GM20431 (cell line): ENCODE data around the gene GDF2.

Experiments
- in situ Hi-C: fragments of 300-500 bp; cut with MseI, MboI; formaldehyde crosslinking; loops from one replicate; pipeline ENCODE4 v1.15.0; 2020; ENCODE audit warnings: low sequenced_read_pairs; ENCODE audit not compliant: unreplicated experiment

Gene GDF2

GRCh38 chr10:47290338-47290737, 31.9 kb upstream of the GDF2 start:
- in situ Hi-C loops = no loop called here

DNA sequence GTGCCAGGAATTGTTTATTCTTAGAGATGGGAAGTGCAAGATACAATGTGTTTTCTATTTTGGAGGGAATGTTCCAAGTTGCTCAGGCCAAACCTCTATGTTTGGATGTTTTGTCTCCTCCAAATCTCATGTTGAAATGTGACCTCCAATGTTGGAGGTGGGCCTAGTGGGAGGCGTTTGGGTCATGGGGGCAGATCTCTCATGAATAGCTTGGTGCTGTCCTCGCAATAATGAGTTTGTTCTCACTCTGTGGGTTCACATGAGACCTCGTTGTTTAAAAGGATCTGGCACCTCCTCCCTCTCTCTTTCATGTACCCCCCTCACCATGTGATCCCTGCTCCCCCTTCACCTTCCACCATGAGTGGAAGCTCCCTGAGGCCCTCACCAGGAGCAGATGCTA, 30.6 kb upstream of the GDF2 start:
- in situ Hi-C loops = no loop called here

- in situ Hi-C loops = no loop called here
These were observed 28.2 kb upstream of the GDF2 start for GRCh38 chr10:47294057-47294456.

DNA sequence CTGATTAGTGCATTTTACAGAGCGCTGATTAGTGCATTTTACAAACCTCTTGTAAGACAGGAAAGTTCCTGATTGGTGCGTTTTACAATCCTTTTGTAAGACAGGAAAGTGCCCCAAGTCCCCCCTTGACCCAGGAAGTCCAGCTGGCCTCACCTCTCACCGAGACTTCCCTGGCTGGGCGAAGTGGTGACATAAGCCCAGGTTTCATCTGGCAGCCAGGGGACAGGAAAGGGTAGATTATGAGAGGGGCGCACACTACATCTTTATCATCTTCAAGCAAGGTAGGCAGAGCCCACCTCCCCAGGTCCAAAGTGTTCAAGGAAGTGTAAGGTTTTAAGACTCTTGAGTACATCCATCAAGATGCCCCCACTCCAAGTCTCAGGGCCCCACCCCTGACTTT, 27.8 kb upstream of the GDF2 start:
- in situ Hi-C loops = no loop called here

DNA sequence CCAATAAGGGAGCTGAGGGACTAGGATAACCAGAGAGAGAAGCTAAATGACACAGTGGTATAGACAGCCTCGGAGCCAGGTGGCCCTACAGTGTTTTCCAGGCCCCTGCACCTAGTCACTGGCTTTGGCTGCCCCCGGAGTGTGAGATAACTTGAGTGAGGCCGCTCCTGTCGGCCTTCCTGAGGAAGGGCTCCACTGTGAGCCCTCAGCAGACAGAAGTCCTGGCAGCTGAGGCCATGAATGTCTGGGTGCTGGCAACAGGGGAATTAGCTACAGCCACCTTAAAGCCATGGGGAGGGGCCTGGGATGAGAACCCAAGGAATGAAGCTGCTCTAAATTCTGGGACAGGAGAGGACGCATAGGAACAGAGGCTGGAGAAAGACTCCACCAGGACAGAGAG, 26.8 kb upstream of the GDF2 start:
- in situ Hi-C loops = no loop called here

GRCh38 chr10:47296156-47296894, 25.9 kb upstream of the GDF2 start:
- in situ Hi-C loops = no loop called here

DNA sequence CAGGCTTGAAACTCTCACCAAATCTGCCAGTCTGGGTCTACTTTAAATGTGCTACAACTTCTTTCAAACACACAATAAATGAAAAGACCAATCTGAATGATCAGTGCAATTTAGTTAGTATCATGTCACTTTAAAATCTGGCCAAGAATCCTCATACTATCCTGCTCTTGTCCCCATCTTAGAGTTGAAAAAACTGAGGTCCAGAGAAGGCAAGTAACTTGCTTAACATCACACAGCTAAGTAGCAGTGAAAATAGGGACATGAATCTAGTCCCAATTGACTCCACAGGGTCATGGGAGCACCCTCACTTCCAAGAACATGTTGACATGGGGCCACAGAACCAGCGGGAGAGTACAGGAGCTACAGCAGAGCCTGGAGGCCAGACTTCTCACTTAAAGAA, 25.3 kb upstream of the GDF2 start:
- in situ Hi-C loops = no loop called here

GRCh38 chr10:47297866-47298540, 24.3 kb upstream of the GDF2 start:
- in situ Hi-C loops = no loop called here

DNA sequence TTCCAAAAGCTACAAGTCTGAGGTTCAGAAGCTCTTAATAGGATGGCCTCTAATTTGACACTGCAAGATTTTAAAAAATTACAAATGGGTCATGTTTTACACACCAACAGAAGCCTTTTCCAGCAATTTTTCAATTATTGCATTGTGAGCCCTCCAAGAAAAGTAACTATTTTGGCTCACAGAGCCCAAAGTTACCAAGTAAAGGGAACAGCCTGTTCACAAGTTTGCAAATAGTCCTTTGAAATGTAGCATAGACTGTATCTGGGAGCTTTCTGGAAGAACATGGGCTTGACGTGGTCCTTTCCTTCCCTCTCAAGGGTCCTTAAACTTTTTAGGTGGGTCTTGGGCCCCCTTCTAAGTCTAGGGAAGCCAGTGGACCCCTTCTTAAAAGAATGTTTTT, 23.5 kb upstream of the GDF2 start:
- in situ Hi-C loops = no loop called here

- in situ Hi-C loops = loop anchor here (10.0 kb wide), 1 partner anchor 265 kb away; no protein-coding TSS in a partner anchor
These were observed 22.4 kb upstream of the GDF2 start, which contains the start of gene GDF10 for GRCh38 chr10:47299611-47300428. TSS of gene GDF10 (plus strand) at chr10:47300197. CDS start at chr10:47300652, 455 bp downstream.

GRCh38 chr10:47300429-47300931, 21.8 kb upstream of the GDF2 start:
- in situ Hi-C loops = loop anchor here (10.0 kb wide), 1 partner anchor 266 kb away; no protein-coding TSS in a partner anchor

GRCh38 chr10:47301833-47302232, 20.4 kb upstream of the GDF2 start:
- in situ Hi-C loops = loop anchor here (10.0 kb wide), 1 partner anchor 267 kb away; no protein-coding TSS in a partner anchor

GRCh38 chr10:47303105-47303504, 19.1 kb upstream of the GDF2 start:
- in situ Hi-C loops = loop anchor here (10.0 kb wide), 1 partner anchor 268 kb away; no protein-coding TSS in a partner anchor

DNA sequence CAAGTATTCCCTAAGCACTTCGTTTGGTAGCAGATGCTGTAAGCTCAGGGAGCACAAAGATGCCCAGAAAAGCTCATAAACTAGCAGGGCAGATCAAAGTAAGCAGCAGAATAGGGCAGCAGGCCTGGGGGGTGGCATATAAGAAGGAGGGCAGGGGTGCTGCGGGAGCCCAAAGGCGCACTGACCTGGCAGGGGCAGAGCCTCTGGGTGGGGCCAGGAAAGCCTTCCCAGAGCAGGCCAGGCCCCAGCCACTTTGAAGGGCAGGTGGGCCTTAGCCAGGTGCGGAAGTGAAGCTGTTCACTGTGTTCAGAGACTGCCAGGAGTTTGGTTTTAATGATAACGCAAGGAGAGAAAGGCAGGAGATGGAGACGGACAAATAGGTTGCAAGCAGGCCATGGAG, 18.4 kb upstream of the GDF2 start:
- in situ Hi-C loops = loop anchor here (10.0 kb wide), 1 partner anchor 269 kb away; no protein-coding TSS in a partner anchor

- in situ Hi-C loops = loop anchor here (10.0 kb wide), 1 partner anchor 271 kb away; no protein-coding TSS in a partner anchor
These were observed 16.7 kb upstream of the GDF2 start for GRCh38 chr10:47305566-47305965.

DNA sequence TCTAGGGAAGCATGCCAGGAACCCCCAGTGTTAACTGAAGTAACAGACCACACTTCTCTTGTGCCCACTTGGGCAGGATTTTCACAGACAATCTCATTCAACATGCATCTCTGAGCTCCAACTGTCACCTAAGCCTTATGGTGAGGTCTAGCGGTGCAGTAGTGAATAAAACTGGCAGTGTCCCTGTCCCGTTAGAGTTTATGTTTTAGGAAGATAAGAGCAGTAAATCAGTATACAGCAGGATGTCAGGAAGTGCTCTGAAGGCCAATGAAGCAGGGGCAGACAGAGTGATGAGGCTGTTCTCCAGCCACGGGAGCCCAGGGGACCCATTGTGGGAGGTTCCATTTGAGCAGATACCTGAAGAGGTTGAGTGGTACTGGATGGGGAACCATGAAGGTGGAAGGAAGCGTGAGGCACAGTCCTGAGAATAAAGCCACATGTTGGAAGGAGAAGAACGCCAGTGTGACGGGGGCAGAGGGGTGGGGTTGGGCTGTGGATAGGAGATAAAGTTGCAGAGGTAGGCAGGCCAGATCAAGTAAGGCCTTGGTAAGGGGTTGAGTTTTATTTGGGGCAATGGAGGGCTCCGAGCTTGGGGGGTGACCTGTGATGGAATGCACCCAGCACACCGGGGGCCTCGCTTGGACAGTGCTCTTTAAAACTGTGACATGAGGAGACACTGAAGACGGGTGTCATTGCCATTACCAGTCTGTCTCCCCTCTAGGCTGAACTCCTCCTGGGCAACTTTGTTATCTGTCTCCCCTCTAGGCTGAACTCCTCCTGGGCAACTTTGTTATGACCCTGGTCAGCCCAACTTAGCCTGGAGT, 15.7 kb upstream of the GDF2 start:
- in situ Hi-C loops = loop anchor here (10.0 kb wide), 1 partner anchor 272 kb away; no protein-coding TSS in a partner anchor

- in situ Hi-C loops = loop anchor here (10.0 kb wide), 1 partner anchor 273 kb away; no protein-coding TSS in a partner anchor
These were observed 14.9 kb upstream of the GDF2 start for GRCh38 chr10:47307381-47307780.

- in situ Hi-C loops = loop anchor here (10.0 kb wide), 1 partner anchor 274 kb away; no protein-coding TSS in a partner anchor
These were observed 13.5 kb upstream of the GDF2 start for GRCh38 chr10:47308775-47309174.
